ENCODE data around the gene BTAF1. TPM values are rescaled to one million over a fixed set of nuclear protein-coding genes. Genes with fewer than 3 reads are reported as not detected.
"Not testable (repeated sequence)": the region's sequence is repeated elsewhere in the genome, so short reads cannot be mapped to it uniquely, and the experiment has no call there.

The BTAF1 gene
- total RNA-seq, 1 donor from 2014 or later, result 41.7 TPM

- DNase-seq (ENCODE audit: low read depth, low spot score), result no peak
- Mint-ChIP-seq H3K36me3 (ENCODE audit: low read depth) (peaks cover 28% of the 10 kb centered on the region), H3K27me3 (ENCODE audit: low read depth) (no peaks in the 10 kb centered on the region), H3K9me3 (peaks cover 2% of the 10 kb centered on the region), H3K4me3 (no peak overlapping the region), H3K27ac (ENCODE audit: unreplicated experiment) (no peak overlapping the region), H3K4me1 (peaks cover 9% of the 10 kb centered on the region)
- no peak for TF ChIP-seq CTCF (conservative IDR thresholded peaks at IDR 0.05)
Measured at GRCh38 chr10:92010047-92010735, 86.6 kb downstream of the BTAF1 start.

DNA sequence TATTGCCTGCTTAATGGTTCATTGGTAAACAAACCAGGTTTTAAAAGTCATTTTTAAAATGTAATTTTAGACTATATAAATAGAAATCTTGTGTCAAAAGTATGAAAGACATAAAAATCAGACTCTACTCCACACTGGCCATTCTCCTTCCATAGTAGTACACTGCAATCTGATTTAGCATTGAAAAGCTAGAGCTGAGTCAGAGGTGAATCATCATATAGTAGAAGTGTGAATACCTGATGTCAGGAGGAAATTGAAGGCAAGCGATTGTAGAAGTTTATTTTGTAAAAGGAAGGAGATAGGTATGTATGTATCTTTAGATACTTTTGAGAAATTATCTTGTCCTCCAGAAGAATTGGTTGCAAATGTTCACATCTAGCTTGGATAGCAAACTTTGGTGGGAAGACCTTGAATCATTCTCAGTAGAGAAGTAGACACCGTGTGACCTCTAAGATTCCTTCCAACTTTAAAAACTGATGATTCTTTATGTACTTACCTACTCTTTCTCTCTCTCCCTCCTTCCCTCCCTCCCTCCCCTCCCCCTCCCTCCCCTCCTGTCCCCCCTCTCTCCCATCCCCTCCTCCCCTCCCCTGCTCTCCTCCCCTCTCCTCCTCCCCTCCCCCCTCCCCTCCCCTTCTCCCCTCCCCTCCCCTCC, 88.1 kb downstream of the BTAF1 start:
- DNase-seq (ENCODE audit: low read depth, low spot score), result no peak
- Mint-ChIP-seq H3K9me3 (peaks cover 2% of the 10 kb centered on the region), H3K27ac (ENCODE audit: unreplicated experiment) (no peak overlapping the region), H3K4me3 (no peak overlapping the region), H3K27me3 (ENCODE audit: low read depth) (no peaks in the 10 kb centered on the region), H3K4me1 (peaks cover 9% of the 10 kb centered on the region), H3K36me3 (ENCODE audit: low read depth) (peaks cover 24% of the 10 kb centered on the region)
- no peak for TF ChIP-seq CTCF (conservative IDR thresholded peaks at IDR 0.05)

GRCh38 chr10:92014620-92015019, 91.0 kb downstream of the BTAF1 start:
- Mint-ChIP-seq H3K9me3 (peaks cover 2% of the 10 kb centered on the region), H3K27me3 (ENCODE audit: low read depth) (no peaks in the 10 kb centered on the region), H3K36me3 (ENCODE audit: low read depth) (peaks cover 34% of the 10 kb centered on the region), H3K4me1 (peaks cover 9% of the 10 kb centered on the region), H3K4me3 (no peak overlapping the region), H3K27ac (ENCODE audit: unreplicated experiment) (no peak overlapping the region)
- no peak for DNase-seq (ENCODE audit: low read depth, low spot score)
- no peak for TF ChIP-seq CTCF (conservative IDR thresholded peaks at IDR 0.05)

- Mint-ChIP-seq H3K4me3 (no peak overlapping the region), H3K27me3 (ENCODE audit: low read depth) (no peaks in the 10 kb centered on the region), H3K4me1 (no peaks in the 10 kb centered on the region), H3K27ac (ENCODE audit: unreplicated experiment) (no peak overlapping the region), H3K36me3 (ENCODE audit: low read depth) (peaks cover 13% of the 10 kb centered on the region), H3K9me3 (no peaks in the 10 kb centered on the region)
- TF ChIP-seq CTCF (conservative IDR thresholded peaks at IDR 0.05), result no peak
- DNase-seq (ENCODE audit: low read depth, low spot score), result no peak
Measured at GRCh38 chr10:92024700-92025099, 101.1 kb downstream of the BTAF1 start.

- not testable (repeated sequence) for DNase-seq (ENCODE audit: low read depth, low spot score); H3K27me3 Mint-ChIP-seq (ENCODE audit: low read depth); H3K4me1 Mint-ChIP-seq; H3K9me3 Mint-ChIP-seq; H3K4me3 Mint-ChIP-seq; H3K27ac Mint-ChIP-seq (ENCODE audit: unreplicated experiment); H3K36me3 Mint-ChIP-seq (ENCODE audit: low read depth)
Measured at GRCh38 chr10:92025340-92025739, 101.8 kb downstream of the BTAF1 start.

DNA sequence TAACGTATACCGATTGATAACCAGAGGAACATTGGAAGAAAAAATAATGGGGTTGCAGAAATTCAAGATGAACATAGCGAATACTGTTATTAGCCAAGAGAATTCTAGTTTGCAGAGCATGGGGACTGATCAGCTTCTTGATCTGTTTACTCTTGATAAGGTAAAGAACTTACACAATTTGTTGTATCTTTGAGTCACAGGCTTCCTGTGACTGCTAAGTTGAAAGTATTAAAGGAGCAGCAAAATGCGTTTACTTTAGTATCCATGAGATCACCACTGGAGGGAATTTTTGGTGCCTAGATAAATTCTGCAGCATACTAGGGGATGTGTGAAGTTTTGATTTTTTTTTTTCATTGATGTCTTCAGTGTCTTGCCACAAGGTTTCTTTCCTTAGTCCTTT, 103.6 kb downstream of the BTAF1 start:
- no peak overlapping the region for H3K27ac Mint-ChIP-seq (ENCODE audit: unreplicated experiment)
- no peaks in the 10 kb centered on the region for H3K4me1 Mint-ChIP-seq
- no peak overlapping the region for H3K4me3 Mint-ChIP-seq
- no peaks in the 10 kb centered on the region for H3K27me3 Mint-ChIP-seq (ENCODE audit: low read depth)
- no peaks in the 10 kb centered on the region for H3K9me3 Mint-ChIP-seq
- no peak for DNase-seq (ENCODE audit: low read depth, low spot score)
- peaks cover 14% of the 10 kb centered on the region for H3K36me3 Mint-ChIP-seq (ENCODE audit: low read depth)
- TF ChIP-seq CTCF (conservative IDR thresholded peaks at IDR 0.05), result no peak

Data from neural crest cell (in vitro differentiated cells).